ENCODE measurements around the gene KIF26A. TPM values are rescaled to one million over a fixed set of nuclear protein-coding genes. Genes with fewer than 3 reads are reported as not detected.

KIF26A gene
- total RNA-seq, 1 donor from 2014 or later: 1.4 TPM

- Mint-ChIP-seq H3K36me3 (ENCODE audit: low read depth, unreplicated experiment) (no peaks in the 10 kb centered on the region), H3K9me3 (ENCODE audit: unreplicated experiment) (no peaks in the 10 kb centered on the region), H3K27ac (ENCODE audit: unreplicated experiment) (no peak overlapping the region), H3K4me3 (ENCODE audit: unreplicated experiment) (no peak overlapping the region), H3K4me1 (ENCODE audit: low read depth, unreplicated experiment) (peaks cover 2% of the 10 kb centered on the region), H3K27me3 (ENCODE audit: low read depth, unreplicated experiment) (peaks cover 32% of the 10 kb centered on the region)
- Histone ChIP-seq H3K9me3 (ENCODE audit: insufficient read depth, low read depth, low read length) (no peaks in the 10 kb centered on the region), H3K4me2 (ENCODE audit: low read length) (no peak overlapping the region), H3K4me3 (ENCODE audit: insufficient read depth, low read depth, low read length) (no peak overlapping the region), H3K9ac (ENCODE audit: low read length) (no peak overlapping the region), H3K4me1 (ENCODE audit: insufficient read depth, low read length) (no peaks in the 10 kb centered on the region), H3K36me3 (ENCODE audit: insufficient read depth, low read length) (no peaks in the 10 kb centered on the region), H3K27ac (ENCODE audit: low read depth, low read length) (no peak overlapping the region), H2AFZ (ENCODE audit: low read depth, low read length) (no peak overlapping the region), H4K20me1 (ENCODE audit: insufficient read depth, low read length) (no peaks in the 10 kb centered on the region), H3K79me2 (ENCODE audit: insufficient read depth, low read length) (no peaks in the 10 kb centered on the region), H3K27me3 (ENCODE audit: insufficient read depth, low read length) (no peaks in the 10 kb centered on the region)
- FAIRE-seq (no peak), DNase-seq (ENCODE audit: low read depth) (no peak)
- no peak for TF ChIP-seq EZH2 (IDR thresholded peaks at IDR 0.05; ENCODE audit: insufficient read depth, low read length)
- no peak for TF ChIP-seq CTCF (IDR thresholded peaks at IDR 0.05; ENCODE audit: insufficient read depth, low read depth, low read length)
These were observed 81.4 kb downstream of the KIF26A start for GRCh38 chr14:104219731-104220214.

DNA sequence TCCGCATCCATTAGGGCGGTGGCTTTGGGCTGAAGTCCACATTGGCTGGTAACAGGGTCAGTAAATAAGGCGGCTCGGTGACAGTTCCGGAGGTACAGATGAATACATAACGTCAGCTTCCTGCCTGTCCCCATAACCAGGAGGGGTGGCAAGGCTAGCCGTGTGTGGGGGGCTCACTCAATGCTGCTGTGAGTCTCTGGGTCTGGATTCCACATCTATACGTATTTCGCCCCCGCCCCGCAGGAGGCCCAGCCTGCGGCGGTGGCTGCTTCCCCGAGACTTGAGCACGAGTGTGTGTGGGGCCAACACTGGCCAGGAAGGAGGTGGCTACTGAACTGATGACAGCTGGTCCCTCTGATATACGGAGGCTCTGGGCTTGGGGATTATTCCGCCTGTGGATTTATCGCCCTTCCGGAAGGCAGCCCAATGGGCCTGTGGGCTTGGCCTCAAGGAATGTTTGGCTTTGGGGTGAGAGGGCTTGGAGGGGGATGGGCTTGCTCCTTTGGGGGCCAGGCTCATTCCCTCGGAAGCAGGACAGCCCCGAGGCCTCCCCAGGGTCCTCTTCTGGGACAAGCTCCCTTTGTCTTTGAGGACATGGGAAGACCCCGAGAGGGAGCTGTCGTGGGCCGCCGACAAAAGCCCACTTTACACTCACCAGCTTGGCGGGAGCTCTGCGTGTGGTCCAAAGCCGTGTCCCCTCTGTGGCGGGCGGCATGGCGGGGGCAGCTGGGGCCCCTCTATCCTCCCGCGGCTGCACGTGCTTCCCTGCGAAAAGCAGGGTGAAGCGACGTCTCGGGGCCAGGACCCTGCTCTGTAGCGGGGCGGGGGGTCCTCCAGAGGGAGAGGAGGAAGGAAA is 82.1 kb downstream of the KIF26A start:
- Histone ChIP-seq H4K20me1 (ENCODE audit: insufficient read depth, low read length) (no peaks in the 10 kb centered on the region), H3K9ac (ENCODE audit: low read length) (no peak overlapping the region), H3K9me3 (ENCODE audit: insufficient read depth, low read depth, low read length) (no peaks in the 10 kb centered on the region), H3K27me3 (ENCODE audit: insufficient read depth, low read length) (no peaks in the 10 kb centered on the region), H3K27ac (ENCODE audit: low read depth, low read length) (no peak overlapping the region), H2AFZ (ENCODE audit: low read depth, low read length) (no peak overlapping the region), H3K4me2 (ENCODE audit: low read length) (no peak overlapping the region), H3K4me3 (ENCODE audit: insufficient read depth, low read depth, low read length) (no peak overlapping the region), H3K36me3 (ENCODE audit: insufficient read depth, low read length) (no peaks in the 10 kb centered on the region), H3K79me2 (ENCODE audit: insufficient read depth, low read length) (no peaks in the 10 kb centered on the region), H3K4me1 (ENCODE audit: insufficient read depth, low read length) (no peaks in the 10 kb centered on the region)
- no peaks in the 10 kb centered on the region for H3K36me3 Mint-ChIP-seq (ENCODE audit: low read depth, unreplicated experiment)
- H3K4me1 Mint-ChIP-seq (ENCODE audit: low read depth, unreplicated experiment): peaks cover 2% of the 10 kb centered on the region
- no peak overlapping the region for H3K4me3 Mint-ChIP-seq (ENCODE audit: unreplicated experiment)
- no peaks in the 10 kb centered on the region for H3K9me3 Mint-ChIP-seq (ENCODE audit: unreplicated experiment)
- peaks cover 31% of the 10 kb centered on the region for H3K27me3 Mint-ChIP-seq (ENCODE audit: low read depth, unreplicated experiment)
- no peak for FAIRE-seq
- no peak for DNase-seq (ENCODE audit: low read depth)
- TF ChIP-seq EZH2 (IDR thresholded peaks at IDR 0.05; ENCODE audit: insufficient read depth, low read length) (no peak), CTCF (IDR thresholded peaks at IDR 0.05; ENCODE audit: insufficient read depth, low read depth, low read length) (no peak)
- H3K27ac Mint-ChIP-seq (ENCODE audit: unreplicated experiment): no peak overlapping the region

Data from astrocyte (in vitro differentiated cells and primary cell).